MCF 10A (cell line): ENCODE data around the gene CST1. TPM values are rescaled to one million over a fixed set of nuclear protein-coding genes. Genes with fewer than 3 reads are reported as not detected.
"Not testable (repeated sequence)": the region's sequence is repeated elsewhere in the genome, so short reads cannot be mapped to it uniquely, and the experiment has no call there.

Experiments
- BruUV-seq: library from RNA; stranded (reverse); fragments of 400-500 nt; replicated peaks from 2 replicates; lab custom pipeline; 2021; lab: Mats Ljungman, UMichigan
- CTCF ChIA-PET: fragments of 300-600 bp; sonication (Branson Sonifier 250); formaldehyde crosslinking; extraction: SDS; loops from one replicate; lab custom pipeline; 2021; ENCODE audit warnings: antibody characterized with exemption, inconsistent platforms; lab: Yijun Ruan, JAX
- POLR2A ChIA-PET: fragments of 300-600, 350-650 bp; sonication (Branson Sonifier 250); formaldehyde crosslinking; extraction: SDS; loops from one replicate; lab custom pipeline; 2020; ENCODE audit warnings: antibody characterized with exemption, inconsistent platforms; lab: Yijun Ruan, JAX
- DNase-seq: peaks from one replicate; pipeline ENCODE4 v3.0.0-alpha.2; 2018; ENCODE audit not compliant: unreplicated experiment
- H3K27ac Mint-ChIP-seq: one replicate; pipeline ENCODE4 v1.8.0; 2022; ENCODE audit warnings: mild to moderate bottlenecking, low read depth, mixed read lengths; ENCODE audit not compliant: unreplicated experiment
- H3K27me3 Mint-ChIP-seq: one replicate; pipeline ENCODE4 v1.8.0; 2022; ENCODE audit warnings: mixed read lengths; ENCODE audit not compliant: insufficient read depth, unreplicated experiment
- H3K36me3 Mint-ChIP-seq: one replicate; pipeline ENCODE4 v1.8.0; 2022; ENCODE audit warnings: mild to moderate bottlenecking, moderate library complexity, mixed read lengths; ENCODE audit not compliant: insufficient read depth, unreplicated experiment
- H3K4me1 Mint-ChIP-seq: one replicate; pipeline ENCODE4 v1.8.0; 2022; ENCODE audit warnings: mixed read lengths; ENCODE audit not compliant: insufficient read depth, unreplicated experiment
- H3K4me3 Mint-ChIP-seq: one replicate; pipeline ENCODE4 v1.8.0; 2022; ENCODE audit warnings: mild to moderate bottlenecking, moderate library complexity, mixed read lengths; ENCODE audit not compliant: unreplicated experiment
- H3K9me3 Mint-ChIP-seq: one replicate; pipeline ENCODE4 v1.8.0; 2022; ENCODE audit warnings: mixed read lengths; ENCODE audit not compliant: unreplicated experiment
- CTCF ChIP-seq: fragments of 200-600 bp; IDR thresholded peaks from one replicate; pipeline ENCODE4 v1.8.0; 2022; ENCODE audit warnings: antibody characterized with exemption, mild to moderate bottlenecking; ENCODE audit not compliant: unreplicated experiment
- intact Hi-C: fragments of 100-400 bp; cut with micrococcal nuclease; formaldehyde crosslinking; loops from 2 replicates; pipeline ENCODE4 v1.14.1; 2022
- total RNA-seq: library from RNA; stranded (reverse); gene quantifications from 2 replicates; pipeline ENCODE4 v1.2.3, GENCODE V29; 2022

Gene CST1
- total RNA-seq, 1 experiment from 2014 or later: not detected

- no peak overlapping the region for H3K4me3 Mint-ChIP-seq
- peaks cover 23% of the 10 kb centered on the region for H3K27me3 Mint-ChIP-seq
- peaks cover 5% of the 10 kb centered on the region for H3K36me3 Mint-ChIP-seq
Measured at GRCh38 chr20:23745247-23745646, 5.5 kb downstream of the CST1 start.

GRCh38 chr20:23744817-23745216 lies 5.9 kb downstream of the CST1 start:
- Mint-ChIP-seq H3K9me3 (peaks cover 9% of the 10 kb centered on the region), H3K4me1 (no peaks in the 10 kb centered on the region), H3K4me3 (no peak overlapping the region), H3K36me3 (peaks cover 5% of the 10 kb centered on the region), H3K27ac (no peak overlapping the region), H3K27me3 (peaks cover 27% of the 10 kb centered on the region)
- DNase-seq: no peak
- BruUV-seq: no TSS peak
- CTCF ChIA-PET: interaction anchor here (0.6 kb wide), 1 partner anchor 1052 kb away, joined by 3 read pairs; no protein-coding TSS in a partner anchor
- intact Hi-C loops: no loop called here
- POLR2A ChIA-PET: no interaction called here
- no peak for TF ChIP-seq CTCF

More at GRCh38 chr20:23745247-23745646, 5.5 kb downstream of the CST1 start:
- POLR2A ChIA-PET: no interaction called here
- intact Hi-C loops: no loop called here
- CTCF ChIA-PET: no interaction called here
- peaks cover 5% of the 10 kb centered on the region for H3K9me3 Mint-ChIP-seq
- no peak for TF ChIP-seq CTCF
- BruUV-seq: no TSS peak
- no peak overlapping the region for H3K27ac Mint-ChIP-seq
- DNase-seq: no peak
- no peaks in the 10 kb centered on the region for H3K4me1 Mint-ChIP-seq

GRCh38 chr20:23735391-23735790 lies 15.3 kb downstream of the CST1 start:
- H3K9me3 Mint-ChIP-seq: peaks cover 18% of the 10 kb centered on the region
- H3K36me3 Mint-ChIP-seq, H3K4me1 Mint-ChIP-seq, POLR2A ChIA-PET, H3K4me3 Mint-ChIP-seq, DNase-seq, intact Hi-C loops, CTCF ChIA-PET, H3K27me3 Mint-ChIP-seq, H3K27ac Mint-ChIP-seq, BruUV-seq: not testable (repeated sequence)

GRCh38 chr20:23734949-23735348 lies 15.8 kb downstream of the CST1 start:
- intact Hi-C loops, H3K27me3 Mint-ChIP-seq, POLR2A ChIA-PET, H3K36me3 Mint-ChIP-seq, H3K4me1 Mint-ChIP-seq, H3K4me3 Mint-ChIP-seq, CTCF ChIA-PET, DNase-seq, BruUV-seq, H3K27ac Mint-ChIP-seq: not testable (repeated sequence)
- peaks cover 14% of the 10 kb centered on the region for H3K9me3 Mint-ChIP-seq

- DNase-seq, H3K27ac Mint-ChIP-seq, intact Hi-C loops, H3K27me3 Mint-ChIP-seq, H3K4me3 Mint-ChIP-seq, H3K4me1 Mint-ChIP-seq, H3K36me3 Mint-ChIP-seq, CTCF ChIA-PET, POLR2A ChIA-PET, BruUV-seq: not testable (repeated sequence)
- peaks cover 12% of the 10 kb centered on the region for H3K9me3 Mint-ChIP-seq
Measured at GRCh38 chr20:23734440-23734839, 16.3 kb downstream of the CST1 start.
